Esophagus squamous epithelium (tissue), 5 donors: ENCODE data around the gene RBM39. TPM values are rescaled to one million over a fixed set of nuclear protein-coding genes. Genes with fewer than 3 reads are reported as not detected.

Source experiments
- DNase-seq: peaks from one replicate; lab custom pipeline; 2025; lab: John Stamatoyannopoulos, UW
- H3K27ac ChIP-seq, 4 donors: fragments of 200-600 bp; sonication (generic); one replicate each; pipeline ENCODE4 v1.5.1; 2016 to 2019; ENCODE audit warnings: mild to moderate bottlenecking in 1 of 4
- H3K27me3 ChIP-seq, 4 donors: fragments of 200-600 bp; sonication (generic); 1 replicate in 3 of 4; 2 replicates in 1 of 4; pipeline versions ENCODE4 v1.5.1 to v1.6.0; 2017 to 2021; ENCODE audit warnings: antibody characterized with exemption in 1 of 4
- H3K36me3 ChIP-seq, 3 donors: fragments of 200-600 bp; sonication (generic); one replicate each; pipeline ENCODE4 v1.5.1; 2016 to 2019
- H3K4me1 ChIP-seq, 3 donors: fragments of 200-600 bp; sonication (generic); one replicate each; pipeline ENCODE4 v1.5.1; 2017 to 2019
- H3K4me3 ChIP-seq, 4 donors: fragments of 200-600 bp; sonication (generic); 1 replicate in 3 of 4; 2 replicates in 1 of 4; pipeline ENCODE4 v1.5.1; 2016 to 2019; ENCODE audit warnings: mild to moderate bottlenecking in 2 of 4, moderate library complexity in 1 of 4
- H3K9me3 ChIP-seq, 3 donors: fragments of 200-600 bp; sonication (generic); one replicate each; pipeline ENCODE4 v1.5.1; 2016 to 2019
- POLR2A ChIP-seq, 4 donors: fragments of 450-650 bp; IDR thresholded peaks; one replicate each; pipeline ENCODE4 v1.6.1; 2017; ENCODE audit warnings: antibody characterized with exemption in 4 of 4, mild to moderate bottlenecking in 4 of 4, moderate library complexity in 3 of 4
- WGBS, 2 donors: methylation state at CpG; one replicate each; pipeline ENCODE4 v1.1.5; 2018; 5-methylcytosine and 5-hydroxymethylcytosine counted together
- intact Hi-C: fragments of 100-400 bp; cut with DNase I; formaldehyde crosslinking; loops from one replicate; pipeline ENCODE4 v1.15.0; 2022
- total RNA-seq, 4 donors: library from RNA; depleted of rRNA; stranded (reverse); fragments of >200 nt; gene quantifications; one replicate each; pipeline ENCODE4 v1.1.0, GENCODE V29; 2016
- TF ChIP-seq, protein P1 (sequence below), 6 experiments: fragments of 450-650 bp in 4 of 6; fragments of 200-600 bp in 2 of 6; sonication (generic) in 2 of 6; IDR thresholded peaks; one replicate each; pipeline ENCODE4 v1.5.1; 2016 to 2019; ENCODE audit warnings: antibody characterized with exemption in 6 of 6, mild to moderate bottlenecking in 4 of 6, moderate library complexity in 4 of 6
- donor health status: DM: yes; HTN: yes; CAD: no.

The RBM39 gene
- total RNA-seq, 4 donors from 2014 or later: 149 to 326 (median 182) TPM

DNA sequence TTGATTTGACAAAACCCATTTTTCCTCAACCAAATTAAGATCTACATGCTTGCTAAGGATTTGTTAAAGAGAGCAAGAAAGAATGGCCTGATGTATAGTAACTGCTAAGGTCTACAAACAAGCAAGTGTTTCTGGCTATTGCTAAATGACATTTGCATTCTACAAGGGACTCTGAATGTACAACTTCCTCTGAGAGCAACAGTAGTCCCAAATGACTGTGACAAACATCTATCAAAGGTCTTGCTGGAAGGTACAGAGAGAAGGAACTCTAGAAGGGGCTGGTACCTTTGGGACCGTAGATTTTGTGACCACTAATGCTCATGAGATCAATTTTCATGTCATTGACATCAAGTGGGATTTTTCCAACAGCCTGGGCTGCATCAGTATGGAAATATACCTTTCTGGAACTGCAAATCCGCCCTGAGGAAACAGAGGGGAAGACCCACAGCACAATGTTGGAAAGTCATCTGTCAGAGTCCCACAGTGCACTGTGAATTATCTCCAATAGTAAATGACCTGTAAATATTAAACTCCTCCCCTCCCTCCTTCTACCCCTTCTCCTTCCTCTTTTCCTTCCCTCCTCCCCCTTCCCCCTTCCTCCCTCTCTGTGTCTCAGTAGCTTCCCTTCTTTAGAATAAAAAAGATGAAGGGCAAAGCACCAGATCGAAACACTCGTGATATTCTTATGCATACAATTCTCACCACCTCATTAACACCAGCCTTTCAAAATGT is 61.4 kb downstream of the RBM39 start:
- 75 to 76% methylated on average over 4 of the region's 4 CpGs for WGBS, 2 donors
- H3K9me3 ChIP-seq: no peaks in the 10 kb centered on the region
- no peak overlapping the region for H3K27ac ChIP-seq
- intact Hi-C loops: no loop called here
- no peak for DNase-seq
- no peaks in the 10 kb centered on the region for H3K27me3 ChIP-seq
- H3K36me3 ChIP-seq: peaks cover 0 to 91% (median 0%) of the 10 kb centered on the region in 3 donors
- H3K4me1 ChIP-seq: no peaks in the 10 kb centered on the region
- TF ChIP-seq, protein P1, sequence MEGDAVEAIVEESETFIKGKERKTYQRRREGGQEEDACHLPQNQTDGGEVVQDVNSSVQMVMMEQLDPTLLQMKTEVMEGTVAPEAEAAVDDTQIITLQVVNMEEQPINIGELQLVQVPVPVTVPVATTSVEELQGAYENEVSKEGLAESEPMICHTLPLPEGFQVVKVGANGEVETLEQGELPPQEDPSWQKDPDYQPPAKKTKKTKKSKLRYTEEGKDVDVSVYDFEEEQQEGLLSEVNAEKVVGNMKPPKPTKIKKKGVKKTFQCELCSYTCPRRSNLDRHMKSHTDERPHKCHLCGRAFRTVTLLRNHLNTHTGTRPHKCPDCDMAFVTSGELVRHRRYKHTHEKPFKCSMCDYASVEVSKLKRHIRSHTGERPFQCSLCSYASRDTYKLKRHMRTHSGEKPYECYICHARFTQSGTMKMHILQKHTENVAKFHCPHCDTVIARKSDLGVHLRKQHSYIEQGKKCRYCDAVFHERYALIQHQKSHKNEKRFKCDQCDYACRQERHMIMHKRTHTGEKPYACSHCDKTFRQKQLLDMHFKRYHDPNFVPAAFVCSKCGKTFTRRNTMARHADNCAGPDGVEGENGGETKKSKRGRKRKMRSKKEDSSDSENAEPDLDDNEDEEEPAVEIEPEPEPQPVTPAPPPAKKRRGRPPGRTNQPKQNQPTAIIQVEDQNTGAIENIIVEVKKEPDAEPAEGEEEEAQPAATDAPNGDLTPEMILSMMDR (IDR thresholded peaks at IDR 0.05): no peak
- no peak for TF ChIP-seq POLR2A (IDR thresholded peaks at IDR 0.05)
- H3K4me3 ChIP-seq: no peak overlapping the region

DNA sequence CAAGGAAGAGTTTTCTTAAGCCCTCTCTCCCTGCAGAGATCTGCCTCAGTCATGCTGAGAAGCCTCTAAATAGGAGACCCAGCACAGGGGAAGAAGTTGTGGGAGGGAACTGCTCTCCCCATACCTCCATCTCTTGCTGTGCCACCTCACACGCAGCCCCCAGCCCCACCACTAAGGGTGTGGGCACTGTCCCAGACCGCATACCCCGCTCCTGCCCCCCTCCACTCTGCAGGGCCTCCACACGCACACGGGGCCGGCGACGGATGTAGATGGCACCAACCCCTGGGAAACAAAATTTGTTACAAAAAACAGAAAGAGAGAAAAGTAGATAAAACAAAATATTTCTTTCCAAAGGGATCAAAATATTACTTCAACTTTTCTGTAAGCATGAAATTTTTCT is 67.1 kb downstream of the RBM39 start:
- H3K27ac ChIP-seq: no peak overlapping the region
- WGBS, 2 donors: 98% methylated on average over 6 of the region's 8 CpGs; no CpG with 5 or more reads in 1 of the 2 donors
- no peaks in the 10 kb centered on the region for H3K27me3 ChIP-seq
- no peaks in the 10 kb centered on the region for H3K9me3 ChIP-seq
- intact Hi-C loops: no loop called here
- DNase-seq: no peak
- peaks cover 0 to 99% (median 7%) of the 10 kb centered on the region in 3 donors for H3K36me3 ChIP-seq
- no peaks in the 10 kb centered on the region for H3K4me1 ChIP-seq
- no peak overlapping the region for H3K4me3 ChIP-seq
- TF ChIP-seq POLR2A (IDR thresholded peaks at IDR 0.05): no peak
- TF ChIP-seq, protein P1 (IDR thresholded peaks at IDR 0.05): no peak

DNA sequence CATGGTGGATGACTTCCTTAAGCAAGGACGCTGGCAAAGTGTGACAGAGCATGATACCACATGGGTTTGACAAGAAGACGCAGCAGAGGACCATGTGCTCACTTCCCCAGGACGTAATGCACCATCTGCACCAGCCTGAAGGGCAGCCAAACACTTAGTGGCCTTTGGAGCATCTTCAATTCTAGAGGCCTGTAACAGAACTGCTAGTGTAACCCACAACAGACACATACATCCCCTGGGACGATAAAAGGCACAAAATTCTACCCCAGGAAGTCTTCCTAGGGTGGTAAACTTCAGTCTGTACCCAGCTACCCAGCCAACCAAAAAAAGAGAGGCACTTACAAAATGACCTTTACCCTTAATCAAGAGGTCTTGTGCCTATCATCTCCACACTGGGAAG is 68.2 kb downstream of the RBM39 start:
- Histone ChIP-seq H3K27ac (no peak overlapping the region), H3K36me3 (peaks cover 0 to 99% (median 7%) of the 10 kb centered on the region in 3 donors), H3K27me3 (no peaks in the 10 kb centered on the region), H3K4me3 (no peak overlapping the region), H3K9me3 (no peaks in the 10 kb centered on the region), H3K4me1 (no peaks in the 10 kb centered on the region)
- DNase-seq: no peak
- TF ChIP-seq, protein P1 (IDR thresholded peaks at IDR 0.05): no peak
- no peak for TF ChIP-seq POLR2A (IDR thresholded peaks at IDR 0.05)
- intact Hi-C loops: no loop called here
- WGBS, 2 donors: 91 to 100% methylated on average over 3 to 4 of the region's 4 CpGs

DNA sequence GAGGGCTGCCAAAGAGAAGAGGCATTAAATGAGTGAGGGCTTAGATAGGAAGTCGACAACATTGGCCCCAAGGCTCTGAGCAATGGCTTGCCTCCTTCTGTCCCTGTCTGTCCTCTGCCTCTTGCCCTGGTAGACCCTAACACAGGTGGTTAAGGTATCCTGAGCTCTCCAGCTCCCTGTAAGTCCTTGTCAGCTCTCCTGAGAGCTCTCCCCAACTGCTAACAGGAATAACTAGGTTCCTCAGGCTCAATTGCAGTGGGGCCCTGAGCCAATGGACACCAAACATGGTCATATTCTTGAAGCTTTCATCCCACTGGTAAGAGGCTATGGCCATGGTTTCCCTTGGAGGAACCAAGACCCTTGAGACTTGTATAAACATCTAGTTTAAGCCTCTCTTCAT is 72.4 kb downstream of the RBM39 start:
- WGBS, 2 donors: 73 to 75% methylated on average over 1 of the region's 1 CpG
- no peak overlapping the region for H3K27ac ChIP-seq
- no peaks in the 10 kb centered on the region for H3K27me3 ChIP-seq
- no peak for TF ChIP-seq POLR2A (IDR thresholded peaks at IDR 0.05)
- TF ChIP-seq, protein P1 (IDR thresholded peaks at IDR 0.05): no peak
- no peaks in the 10 kb centered on the region for H3K9me3 ChIP-seq
- no peak for DNase-seq
- peaks cover 0 to 3% (median 0%) of the 10 kb centered on the region in 3 donors for H3K4me1 ChIP-seq
- peaks cover 0 to 65% (median 7%) of the 10 kb centered on the region in 3 donors for H3K36me3 ChIP-seq
- intact Hi-C loops: no loop called here
- no peak overlapping the region for H3K4me3 ChIP-seq

DNA sequence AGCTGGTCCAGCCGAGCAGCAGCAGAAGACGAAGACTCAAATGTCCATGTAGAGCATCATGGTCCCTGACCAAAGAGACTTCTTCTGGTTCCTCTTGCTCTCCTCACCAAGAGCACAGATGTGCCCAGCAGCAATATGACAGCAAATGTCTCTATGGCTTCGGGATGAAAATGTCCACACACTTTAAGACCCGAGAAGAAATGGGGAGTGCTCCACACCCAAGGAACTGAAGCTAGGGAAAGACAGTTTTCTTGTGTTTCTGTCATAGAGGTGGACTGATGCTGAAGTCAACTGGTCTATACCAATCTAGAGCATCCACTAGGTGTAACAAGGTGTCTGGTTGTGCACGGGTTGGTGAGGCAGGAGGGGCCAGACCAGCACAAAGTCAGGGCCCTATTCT is 72.8 kb downstream of the RBM39 start:
- H3K27me3 ChIP-seq: no peaks in the 10 kb centered on the region
- H3K27ac ChIP-seq: no peak overlapping the region
- H3K4me3 ChIP-seq: no peak overlapping the region
- WGBS, 2 donors: 93 to 99% methylated on average over 5 of the region's 5 CpGs
- intact Hi-C loops: no loop called here
- TF ChIP-seq, protein P1 (IDR thresholded peaks at IDR 0.05): no peak
- TF ChIP-seq POLR2A (IDR thresholded peaks at IDR 0.05): no peak
- H3K9me3 ChIP-seq: no peaks in the 10 kb centered on the region
- peaks cover 0 to 61% (median 7%) of the 10 kb centered on the region in 3 donors for H3K36me3 ChIP-seq
- H3K4me1 ChIP-seq: peaks cover 0 to 3% (median 0%) of the 10 kb centered on the region in 3 donors
- DNase-seq: no peak
